Activated T-helper 9 cell treated with anti-CD3 and anti-CD28 coated beads, Interleukin-2, amount 50 U/mL, for 16 hours (primary cell): Measurements from ENCODE around the gene OLIG2.

ENCODE experiments used
- DNase-seq: peaks from one replicate; pipeline ENCODE4 v3.0.0-alpha.2; 2020; ENCODE audit warnings: low read depth

OLIG2 gene

GRCh38 chr21:33033094-33033951 is 7.6 kb downstream of the OLIG2 start:
- no peak for DNase-seq

- DNase-seq = no peak
Observed at GRCh38 chr21:33033961-33034413, 8.3 kb downstream of the OLIG2 start.

- no peak for DNase-seq
Observed at GRCh38 chr21:33035147-33035546, 9.4 kb downstream of the OLIG2 start.

GRCh38 chr21:33036430-33037162 is 10.9 kb downstream of the OLIG2 start:
- no peak for DNase-seq

GRCh38 chr21:33037501-33037900 is 11.8 kb downstream of the OLIG2 start:
- DNase-seq = no peak

- no peak for DNase-seq
Observed at GRCh38 chr21:33039536-33039935, 13.8 kb downstream of the OLIG2 start.

- no peak for DNase-seq
Observed at GRCh38 chr21:33040215-33040614, 14.5 kb downstream of the OLIG2 start.

GRCh38 chr21:33041981-33042380 is 16.2 kb downstream of the OLIG2 start:
- no peak for DNase-seq

GRCh38 chr21:33042812-33043211 is 17.1 kb downstream of the OLIG2 start:
- DNase-seq = no peak

- no peak for DNase-seq
Observed at GRCh38 chr21:33046455-33046854, 20.7 kb downstream of the OLIG2 start.

GRCh38 chr21:33047231-33047630 is 21.5 kb downstream of the OLIG2 start:
- no peak for DNase-seq

GRCh38 chr21:33051925-33052324 is 26.2 kb downstream of the OLIG2 start:
- DNase-seq = no peak

GRCh38 chr21:33053951-33054350 is 28.2 kb downstream of the OLIG2 start:
- no peak for DNase-seq

- no peak for DNase-seq
Observed at GRCh38 chr21:33055991-33056390, 30.3 kb downstream of the OLIG2 start.

GRCh38 chr21:33057385-33057940 is 31.7 kb downstream of the OLIG2 start:
- no peak for DNase-seq

GRCh38 chr21:33058527-33058926 is 32.8 kb downstream of the OLIG2 start:
- no peak for DNase-seq

GRCh38 chr21:33058957-33059356 is 33.2 kb downstream of the OLIG2 start:
- DNase-seq = no peak

GRCh38 chr21:33059380-33059841 is 33.7 kb downstream of the OLIG2 start:
- DNase-seq = no peak

GRCh38 chr21:33061233-33061632 is 35.5 kb downstream of the OLIG2 start:
- DNase-seq = no peak

GRCh38 chr21:33063375-33063883 is 37.7 kb downstream of the OLIG2 start:
- DNase-seq = no peak

GRCh38 chr21:33063907-33064622 is 38.3 kb downstream of the OLIG2 start:
- no peak for DNase-seq
